Tibial nerve (tissue), 4 donors: ENCODE measurements around the gene CRNN.

ENCODE experiments used
- CTCF ChIP-seq, 5 experiments: fragments of 200-600 bp in 3 of 5; fragments of 450-650 bp in 2 of 5; sonication (generic) in 3 of 5; IDR thresholded peaks; one replicate each; pipeline ENCODE4 v1.5.1; 2016 to 2019; ENCODE audit warnings: antibody characterized with exemption in 5 of 5, mild to moderate bottlenecking in 3 of 5, moderate library complexity in 2 of 5
- EP300 ChIP-seq, 2 donors: sonication (generic); formaldehyde crosslinking; IDR thresholded peaks; one replicate each; pipeline ENCODE4 v1.6.1; 2017; ENCODE audit warnings: antibody characterized with exemption in 2 of 2, mild to moderate bottlenecking in 1 of 2
- POLR2A ChIP-seq, 2 donors: fragments of 450-650 bp; IDR thresholded peaks; one replicate each; pipeline ENCODE4 v1.6.1; 2017; ENCODE audit warnings: antibody characterized with exemption in 2 of 2, mild to moderate bottlenecking in 2 of 2, moderate library complexity in 2 of 2

DNA sequence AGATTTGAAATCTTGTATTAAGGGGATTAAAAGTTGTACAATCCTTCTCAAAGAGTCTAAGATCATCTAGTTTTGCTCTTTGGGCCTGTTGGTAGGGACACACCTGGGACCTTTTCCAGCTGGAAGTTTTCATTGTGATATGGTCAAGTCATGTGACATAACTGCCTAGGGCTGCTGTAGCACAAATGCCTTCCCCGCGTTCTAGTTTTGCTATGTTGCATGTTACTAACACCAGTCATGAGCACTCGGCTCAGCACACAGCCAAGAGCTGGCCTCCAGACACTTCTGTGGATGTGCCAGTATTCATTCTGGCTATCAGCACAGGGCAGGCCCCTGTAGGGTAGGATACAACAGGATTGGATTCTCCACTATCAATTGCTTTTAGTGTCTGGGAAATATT, 39.6 kb downstream of the CRNN start:
- TF ChIP-seq CTCF (IDR thresholded peaks at IDR 0.05): no peak
- no peak for TF ChIP-seq POLR2A (IDR thresholded peaks at IDR 0.05)
- TF ChIP-seq EP300 (IDR thresholded peaks at IDR 0.05): no peak
